Nephron (organoid): Measurements from ENCODE around the gene CEMIP.

Experiments
- H3K27ac Mint-ChIP-seq, 3 experiments: 2 replicates each; pipeline ENCODE4 v1.8.0; 2020; ENCODE audit warnings: mixed read lengths in 3 of 3, mild to moderate bottlenecking in 2 of 3, moderate library complexity in 1 of 3
- H3K27me3 Mint-ChIP-seq: 2 replicates; pipeline ENCODE4 v1.8.0; 2021; ENCODE audit warnings: low read depth, mild to moderate bottlenecking, moderate library complexity, mixed read lengths
- H3K36me3 Mint-ChIP-seq: 2 replicates; pipeline ENCODE4 v1.8.0; 2020; ENCODE audit warnings: low read depth, mixed read lengths
- H3K4me1 Mint-ChIP-seq: 2 replicates; pipeline ENCODE4 v1.8.0; 2020; ENCODE audit warnings: mixed read lengths
- H3K4me3 Mint-ChIP-seq, 3 experiments: 2 replicates each; pipeline ENCODE4 v1.8.0; 2020; ENCODE audit warnings: mild to moderate bottlenecking in 3 of 3, mixed read lengths in 3 of 3, moderate library complexity in 2 of 3
- H3K9me3 Mint-ChIP-seq: 2 replicates; pipeline ENCODE4 v1.8.0; 2020; ENCODE audit warnings: mixed read lengths
- CTCF ChIP-seq, 3 experiments: fragments of 200-600 bp; sonication (generic); IDR thresholded peaks; one replicate each; pipeline ENCODE4 v1.5.0; 2021; ENCODE audit warnings: antibody characterized with exemption in 3 of 3; ENCODE audit not compliant: unreplicated experiment in 3 of 3

The CEMIP gene

GRCh38 chr15:80982839-80983238 is 203.7 kb downstream of the CEMIP start:
- peaks cover 31% of the 10 kb centered on the region for H3K4me1 Mint-ChIP-seq
- no peaks in the 10 kb centered on the region for H3K9me3 Mint-ChIP-seq
- H3K4me3 Mint-ChIP-seq = no peak overlapping the region

GRCh38 chr15:80984856-80985255 is 205.7 kb downstream of the CEMIP start:
- Mint-ChIP-seq H3K36me3 (peaks cover 20% of the 10 kb centered on the region), H3K4me1 (peaks cover 38% of the 10 kb centered on the region), H3K4me3 (no peak overlapping the region), H3K9me3 (no peaks in the 10 kb centered on the region), H3K27me3 (no peaks in the 10 kb centered on the region), H3K27ac (no peak overlapping the region)
- TF ChIP-seq CTCF (IDR thresholded peaks at IDR 0.05; ENCODE audit: unreplicated experiment in 3 of 3) = no peak

More at GRCh38 chr15:80982839-80983238, 203.7 kb downstream of the CEMIP start:
- Mint-ChIP-seq H3K36me3 (peaks cover 38% of the 10 kb centered on the region), H3K27me3 (no peaks in the 10 kb centered on the region), H3K27ac (no peak overlapping the region)
- no peak for TF ChIP-seq CTCF (IDR thresholded peaks at IDR 0.05; ENCODE audit: unreplicated experiment in 3 of 3)

GRCh38 chr15:80985981-80986380 is 206.8 kb downstream of the CEMIP start:
- Mint-ChIP-seq H3K4me1 (peaks cover 38% of the 10 kb centered on the region), H3K36me3 (peaks cover 12% of the 10 kb centered on the region), H3K9me3 (no peaks in the 10 kb centered on the region), H3K27me3 (no peaks in the 10 kb centered on the region), H3K4me3 (peak overlapping the region; percentile 34 to 46 (median 38)), H3K27ac (no peak overlapping the region)
- TF ChIP-seq CTCF (IDR thresholded peaks at IDR 0.05; ENCODE audit: unreplicated experiment in 3 of 3) = no peak

- no peak for TF ChIP-seq CTCF (IDR thresholded peaks at IDR 0.05; ENCODE audit: unreplicated experiment in 3 of 3)
- peak overlapping the region in 1 of 3 experiments; percentile 4 for H3K27ac Mint-ChIP-seq
- no peaks in the 10 kb centered on the region for H3K9me3 Mint-ChIP-seq
- H3K27me3 Mint-ChIP-seq = no peaks in the 10 kb centered on the region
- H3K4me3 Mint-ChIP-seq = peak overlapping the region; percentile 53 to 80 (median 75)
- peaks cover 12% of the 10 kb centered on the region for H3K36me3 Mint-ChIP-seq
- H3K4me1 Mint-ChIP-seq = peaks cover 41% of the 10 kb centered on the region
Measured at GRCh38 chr15:80986487-80986886, 207.3 kb downstream of the CEMIP start.

- peaks cover 46% of the 10 kb centered on the region for H3K4me1 Mint-ChIP-seq
- H3K36me3 Mint-ChIP-seq = peaks cover 2% of the 10 kb centered on the region
- TF ChIP-seq CTCF (IDR thresholded peaks at IDR 0.05; ENCODE audit: unreplicated experiment in 3 of 3) = no peak
- H3K4me3 Mint-ChIP-seq = peak overlapping the region; percentile 95 to 98 (median 97)
- H3K27ac Mint-ChIP-seq = peak overlapping the region; percentile 87 to 95 (median 95)
- no peaks in the 10 kb centered on the region for H3K9me3 Mint-ChIP-seq
- H3K27me3 Mint-ChIP-seq = no peaks in the 10 kb centered on the region
Measured at GRCh38 chr15:80988148-80988796, 209.1 kb downstream of the CEMIP start.

GRCh38 chr15:80989081-80989517 is 209.9 kb downstream of the CEMIP start:
- TF ChIP-seq CTCF (IDR thresholded peaks at IDR 0.05; ENCODE audit: unreplicated experiment in 3 of 3) = no peak
- Mint-ChIP-seq H3K36me3 (no peaks in the 10 kb centered on the region), H3K27me3 (no peaks in the 10 kb centered on the region), H3K27ac (peak overlapping the region; percentile 87 to 95 (median 95)), H3K9me3 (no peaks in the 10 kb centered on the region), H3K4me3 (peak overlapping the region; percentile 95 to 98 (median 97)), H3K4me1 (peaks cover 43% of the 10 kb centered on the region)
